RWPE2 (cell line): ENCODE data around the gene FAM174C.

Experiments used
- ATAC-seq: fragments of 200-7000 bp; cut with Tn5 transposase; 3 replicates; pipeline ENCODE4 v1.9.1; 2021; ENCODE audit warnings: low read depth
- DNase-seq: peaks from one replicate; pipeline ENCODE4 v3.0.0-alpha.2; 2020; ENCODE audit warnings: low spot score
- H3K27ac ChIP-seq: fragments of 450-650 bp; 2 replicates; pipeline ENCODE4 v1.5.1; 2017; ENCODE audit warnings: mild to moderate bottlenecking; ENCODE audit not compliant: poor library complexity, severe bottlenecking
- H3K27me3 ChIP-seq: fragments of 250-450 bp; sonication (Bioruptor Pico); 2 replicates; pipeline ENCODE4 v1.5.1; 2021; ENCODE audit warnings: mild to moderate bottlenecking, moderate library complexity; ENCODE audit not compliant: insufficient read depth, poor library complexity, severe bottlenecking
- H3K36me3 ChIP-seq: fragments of 250-450 bp; sonication (Bioruptor Pico); 2 replicates; pipeline ENCODE4 v1.5.1; 2020; ENCODE audit warnings: low read depth, mild to moderate bottlenecking, moderate library complexity
- H3K4me1 ChIP-seq: fragments of 250-450 bp; sonication (Bioruptor Pico); 2 replicates; pipeline ENCODE4 v1.5.1; 2021; ENCODE audit warnings: mild to moderate bottlenecking, moderate library complexity; ENCODE audit not compliant: insufficient read depth, poor library complexity, severe bottlenecking
- H3K4me3 ChIP-seq: fragments of 250-450 bp; sonication (Bioruptor Pico); 2 replicates; pipeline ENCODE4 v1.5.1; 2021; ENCODE audit warnings: mild to moderate bottlenecking, moderate library complexity; ENCODE audit not compliant: severe bottlenecking
- H3K9me3 ChIP-seq: fragments of 250-450 bp; sonication (Bioruptor Pico); 2 replicates; pipeline ENCODE4 v1.5.1; 2021; ENCODE audit warnings: mild to moderate bottlenecking, moderate library complexity; ENCODE audit not compliant: severe bottlenecking
- TF ChIP-seq, protein P1 (sequence below): fragments of 450-650 bp; IDR thresholded peaks from one replicate; pipeline ENCODE4 v1.5.1; 2017; ENCODE audit warnings: mild to moderate bottlenecking, moderate library complexity; ENCODE audit not compliant: poor library complexity, severe bottlenecking

The FAM174C gene

DNA sequence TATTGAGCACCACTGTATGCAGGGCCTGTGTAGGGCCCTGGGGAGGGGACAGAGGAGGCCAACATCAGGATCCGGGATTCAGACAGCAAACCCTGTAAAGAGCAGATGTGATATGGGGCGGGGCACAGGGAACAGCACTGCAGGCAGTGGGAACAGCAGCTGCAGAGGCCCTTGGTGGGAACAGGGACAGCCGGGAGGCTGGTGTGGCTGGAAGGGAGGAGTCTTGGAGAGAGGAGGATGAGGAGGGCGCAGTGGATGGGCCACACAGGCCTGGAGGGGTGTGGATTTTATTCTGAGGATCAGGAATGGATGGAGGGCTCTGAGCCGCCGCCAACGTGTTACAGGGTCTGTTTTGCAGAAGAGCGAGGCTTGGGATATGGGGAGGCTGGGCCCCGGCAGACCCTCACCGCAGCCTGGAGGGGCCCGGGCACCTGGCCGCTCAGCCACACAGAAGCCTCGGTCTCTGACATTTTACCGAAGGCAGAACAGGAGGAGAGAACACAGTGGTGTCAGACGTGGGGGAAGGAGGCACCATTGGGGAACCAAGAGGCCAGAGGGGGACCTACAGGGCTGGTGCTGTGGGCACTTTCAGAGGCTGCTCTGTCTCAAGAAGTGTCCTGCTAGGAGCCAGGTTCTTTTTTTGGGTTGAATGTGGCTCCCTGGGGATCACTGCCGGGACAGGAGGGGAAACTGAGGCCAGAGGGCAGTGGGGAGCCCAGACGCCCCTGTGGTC, 17.3 kb downstream of the FAM174C start:
- ATAC-seq (no peak), DNase-seq (no peak)
- Histone ChIP-seq H3K36me3 (no peaks in the 10 kb centered on the region), H3K9me3 (no peaks in the 10 kb centered on the region), H3K4me3 (no peak overlapping the region), H3K27me3 (peaks cover 10% of the 10 kb centered on the region), H3K27ac (no peak overlapping the region), H3K4me1 (no peaks in the 10 kb centered on the region)
- TF ChIP-seq, protein P1, sequence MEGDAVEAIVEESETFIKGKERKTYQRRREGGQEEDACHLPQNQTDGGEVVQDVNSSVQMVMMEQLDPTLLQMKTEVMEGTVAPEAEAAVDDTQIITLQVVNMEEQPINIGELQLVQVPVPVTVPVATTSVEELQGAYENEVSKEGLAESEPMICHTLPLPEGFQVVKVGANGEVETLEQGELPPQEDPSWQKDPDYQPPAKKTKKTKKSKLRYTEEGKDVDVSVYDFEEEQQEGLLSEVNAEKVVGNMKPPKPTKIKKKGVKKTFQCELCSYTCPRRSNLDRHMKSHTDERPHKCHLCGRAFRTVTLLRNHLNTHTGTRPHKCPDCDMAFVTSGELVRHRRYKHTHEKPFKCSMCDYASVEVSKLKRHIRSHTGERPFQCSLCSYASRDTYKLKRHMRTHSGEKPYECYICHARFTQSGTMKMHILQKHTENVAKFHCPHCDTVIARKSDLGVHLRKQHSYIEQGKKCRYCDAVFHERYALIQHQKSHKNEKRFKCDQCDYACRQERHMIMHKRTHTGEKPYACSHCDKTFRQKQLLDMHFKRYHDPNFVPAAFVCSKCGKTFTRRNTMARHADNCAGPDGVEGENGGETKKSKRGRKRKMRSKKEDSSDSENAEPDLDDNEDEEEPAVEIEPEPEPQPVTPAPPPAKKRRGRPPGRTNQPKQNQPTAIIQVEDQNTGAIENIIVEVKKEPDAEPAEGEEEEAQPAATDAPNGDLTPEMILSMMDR = no peak

DNA sequence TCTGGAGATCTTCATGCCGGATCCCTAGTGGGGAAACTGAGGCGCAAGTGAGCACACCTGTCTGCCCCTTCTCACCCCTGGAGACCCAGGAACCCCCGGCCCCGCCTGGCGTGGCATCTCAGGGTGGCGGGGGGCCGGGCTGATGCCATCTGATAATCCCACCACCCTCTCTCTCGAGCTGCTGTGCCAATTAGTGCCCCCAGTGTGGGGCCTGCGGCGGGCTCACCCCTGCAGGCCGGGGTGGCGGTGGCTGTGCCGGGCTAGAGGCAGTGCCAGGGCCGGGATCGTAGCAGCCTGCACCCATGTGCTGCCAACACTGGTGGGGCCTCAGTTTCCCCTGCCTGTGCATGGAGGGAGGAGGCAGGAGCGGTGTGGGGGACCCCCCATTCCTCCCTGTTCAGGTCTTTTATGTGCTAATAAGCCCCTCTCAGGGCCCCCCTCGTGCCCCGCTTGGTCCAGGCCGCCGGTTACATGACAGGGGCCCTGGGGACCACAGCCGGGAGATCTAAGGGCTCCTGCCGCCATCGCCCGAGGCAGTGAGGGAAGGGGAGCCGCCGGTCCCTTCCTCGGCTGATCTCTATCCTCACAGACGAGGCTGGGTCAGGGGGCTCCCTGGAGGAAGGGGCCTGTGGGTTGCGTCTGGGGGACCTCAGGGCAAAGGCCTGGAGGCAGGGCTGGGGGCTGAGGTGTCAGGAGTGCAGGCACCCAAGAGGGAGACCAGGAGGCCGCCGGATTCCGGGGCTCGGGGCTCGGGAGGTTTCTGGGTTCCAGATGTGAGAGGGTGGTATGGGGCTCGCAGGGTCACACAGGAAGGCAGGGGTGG, 18.7 kb downstream of the FAM174C start:
- Histone ChIP-seq H3K36me3 (no peaks in the 10 kb centered on the region), H3K4me3 (no peak overlapping the region), H3K27ac (no peak overlapping the region), H3K9me3 (no peaks in the 10 kb centered on the region), H3K4me1 (no peaks in the 10 kb centered on the region), H3K27me3 (peaks cover 4% of the 10 kb centered on the region)
- DNase-seq (no peak), ATAC-seq (no peak)
- TF ChIP-seq, protein P1 = no peak

DNA sequence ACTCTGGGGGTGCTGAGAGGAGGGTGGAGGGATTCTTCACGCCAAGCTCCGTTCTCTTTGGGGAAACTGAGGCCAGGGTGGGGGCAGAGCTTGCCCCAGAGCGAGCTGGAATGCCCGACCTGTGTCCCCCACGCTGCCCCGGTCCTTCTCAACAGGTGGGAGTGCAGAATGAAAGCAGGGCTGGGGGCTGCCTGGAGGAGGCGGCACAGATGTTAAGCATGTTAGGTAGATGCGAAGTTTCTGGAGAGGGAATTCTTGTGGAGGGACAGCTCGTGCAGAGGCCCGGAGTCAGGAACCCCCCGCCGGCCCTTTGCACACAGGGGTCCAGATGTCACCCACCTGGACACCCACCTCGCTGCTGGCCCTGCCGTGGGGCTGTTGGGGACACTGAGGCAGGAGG, 19.4 kb downstream of the FAM174C start:
- H3K27me3 ChIP-seq = peaks cover 4% of the 10 kb centered on the region

DNA sequence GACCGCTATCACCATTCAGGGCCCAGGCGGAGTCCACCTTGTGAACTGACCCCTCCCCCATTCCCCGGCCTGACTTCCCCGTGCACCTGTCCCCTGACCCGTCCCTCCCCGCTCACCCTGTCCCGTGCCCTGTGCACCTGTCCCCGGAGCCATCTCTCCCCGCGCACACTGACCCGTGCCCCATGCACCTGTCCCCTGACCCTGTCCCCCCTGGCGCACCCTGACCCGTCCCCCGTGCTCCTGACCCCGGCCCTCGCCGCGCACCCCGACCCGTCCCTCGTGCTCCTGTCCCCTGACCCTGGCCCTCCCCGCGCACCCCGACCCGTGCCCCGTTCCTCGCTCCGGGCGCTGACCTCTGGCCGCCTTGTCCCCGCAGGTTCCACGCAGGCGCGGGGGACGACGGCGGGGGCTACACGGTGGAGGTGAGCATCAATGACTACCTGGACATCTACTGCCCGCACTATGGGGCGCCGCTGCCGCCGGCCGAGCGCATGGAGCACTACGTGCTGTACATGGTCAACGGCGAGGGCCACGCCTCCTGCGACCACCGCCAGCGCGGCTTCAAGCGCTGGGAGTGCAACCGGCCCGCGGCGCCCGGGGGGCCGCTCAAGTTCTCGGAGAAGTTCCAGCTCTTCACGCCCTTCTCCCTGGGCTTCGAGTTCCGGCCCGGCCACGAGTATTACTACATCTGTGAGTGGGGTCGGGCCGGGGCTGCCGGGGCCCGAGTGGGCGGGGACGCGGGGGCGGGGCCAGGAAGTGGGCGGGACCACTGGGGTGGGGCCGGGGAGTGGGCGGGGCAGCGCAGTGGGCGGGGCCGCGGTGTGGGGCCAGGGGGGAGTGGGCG, 20.1 kb downstream of the FAM174C start:
- DNase-seq (no peak), ATAC-seq (peak; percentile 33; the same call in 1 of the 3 replicates)
- H3K27me3 ChIP-seq = peaks cover 4% of the 10 kb centered on the region
- TF ChIP-seq, protein P1 = no peak
- H3K4me3 ChIP-seq = no peak overlapping the region
- H3K4me1 ChIP-seq = no peaks in the 10 kb centered on the region
- H3K9me3 ChIP-seq = no peaks in the 10 kb centered on the region
- no peak overlapping the region for H3K27ac ChIP-seq
- H3K36me3 ChIP-seq = no peaks in the 10 kb centered on the region

More for the DNA sequence above, 19.4 kb downstream of the FAM174C start:
- Histone ChIP-seq H3K36me3 (no peaks in the 10 kb centered on the region), H3K27ac (no peak overlapping the region), H3K4me1 (no peaks in the 10 kb centered on the region), H3K9me3 (no peaks in the 10 kb centered on the region), H3K4me3 (no peak overlapping the region)
- no peak for ATAC-seq
- no peak for DNase-seq
- TF ChIP-seq, protein P1 = no peak
